Measurements from ENCODE around the gene LPIN1. TPM values are rescaled to one million over a fixed set of nuclear protein-coding genes. Genes with fewer than 3 reads are reported as not detected.

LPIN1 gene
- total and polyA plus RNA-seq, 2 donors (not counting 1 experiment from before 2014, with no cell fraction given), result 36.3 to 99.1 TPM

- CTCF ChIA-PET, result interaction anchor here (0.9 to 5.8 kb wide), 11 partner anchors 9 to 1143 kb away, joined by 3 to 56 read pairs (median 6); partner anchors contain the start of gene TRIB2
- Histone ChIP-seq H3K27ac (ENCODE audit: low read length in 2 of 2) (no peak overlapping the region), H3K4me1 (ENCODE audit: control insufficient read depth in 2 of 2, insufficient read depth in 2 of 2, low read length in 2 of 2) (peaks cover 65 to 73% of the 10 kb centered on the region in 2 donors), H3K27me3 (replicated peaks in 1 of 4; ENCODE audit: control extremely low read depth in 1 of 4, control insufficient read depth in 3 of 4, insufficient read depth in 4 of 4, low read length in 3 of 4) (no peaks in the 10 kb centered on the region), H2AFZ (ENCODE audit: insufficient read depth, low read depth, low read length, poor library complexity, severe bottlenecking) (no peak overlapping the region), H3K4me2 (replicated peaks; ENCODE audit: low read depth, low read length, poor library complexity, severe bottlenecking) (peak overlapping the region; percentile 68), H3K36me3 (replicated peaks in 1 of 2; ENCODE audit: control extremely low read depth in 1 of 2, control insufficient read depth in 1 of 2, extremely low read depth in 1 of 2, insufficient read depth in 2 of 2, low read length in 1 of 2) (no peaks in the 10 kb centered on the region), H3K9ac (ENCODE audit: low read length) (no peak overlapping the region), H4K20me1 (ENCODE audit: control insufficient read depth, insufficient read depth, low read length, poor library complexity, severe bottlenecking) (no peaks in the 10 kb centered on the region), H3K79me2 (ENCODE audit: control insufficient read depth, insufficient read depth, low read length) (no peaks in the 10 kb centered on the region), H3K9me3 (ENCODE audit: control extremely low read depth in 1 of 3, control insufficient read depth in 2 of 3, insufficient read depth in 1 of 3, low read length in 2 of 3) (peaks cover 0 to 13% (median 0%) of the 10 kb centered on the region in 3 donors), H3K4me3 (ENCODE audit: control extremely low read depth in 1 of 5, extremely low read depth in 1 of 5, insufficient read depth in 1 of 5, low read depth in 2 of 5, low read length in 4 of 5) (peak overlapping the region in 1 of 5 experiments; percentile 27)
- no peak for ATAC-seq (ENCODE audit: low read depth)
- POLR2A ChIA-PET, result no interaction called here
- Mint-ChIP-seq H3K4me1 (peaks cover 78% of the 10 kb centered on the region), H3K27me3 (no peaks in the 10 kb centered on the region), H3K27ac (peak overlapping the region; percentile 62), H3K9me3 (ENCODE audit: insufficient read depth) (no peaks in the 10 kb centered on the region), H3K4me3 (peak overlapping the region; percentile 56)
- TF ChIP-seq CTCF (IDR thresholded peaks at IDR 0.05), result no peak
- no peak for TF ChIP-seq EZH2 (IDR thresholded peaks at IDR 0.05; ENCODE audit: borderline replicate concordance, insufficient read depth, low read depth, low read length, poor library complexity, severe bottlenecking)
- WGBS (ENCODE audit: insufficient coverage), result 82% methylated on average over 6 of the region's 8 CpGs
- no peak for DNase-seq
- intact Hi-C loops (cut with micrococcal nuclease), result loop anchor here (5.0 to 10.0 kb wide), 2 partner anchors 183 to 700 kb away; no protein-coding TSS in a partner anchor
Measured at GRCh38 chr2:11864724-11865123, 118.3 kb downstream of the LPIN1 start.

- ATAC-seq (ENCODE audit: low read depth), result no peak
Measured at GRCh38 chr2:11865378-11865777, 118.9 kb downstream of the LPIN1 start.

More at GRCh38 chr2:11865378-11865777, 118.9 kb downstream of the LPIN1 start:
- no peaks in the 10 kb centered on the region for H3K27me3 Mint-ChIP-seq
- H3K4me1 ChIP-seq (ENCODE audit: control insufficient read depth in 2 of 2, insufficient read depth in 2 of 2, low read length in 2 of 2), result peaks cover 64 to 71% of the 10 kb centered on the region in 2 donors
- H3K9me3 Mint-ChIP-seq (ENCODE audit: insufficient read depth), result no peaks in the 10 kb centered on the region
- no peaks in the 10 kb centered on the region for H4K20me1 ChIP-seq (ENCODE audit: control insufficient read depth, insufficient read depth, low read length, poor library complexity, severe bottlenecking)
- H3K27me3 ChIP-seq (replicated peaks in 1 of 4; ENCODE audit: control extremely low read depth in 1 of 4, control insufficient read depth in 3 of 4, insufficient read depth in 4 of 4, low read length in 3 of 4), result no peaks in the 10 kb centered on the region
- H3K4me2 ChIP-seq (replicated peaks; ENCODE audit: low read depth, low read length, poor library complexity, severe bottlenecking), result peak overlapping the region; percentile 68
- H3K9me3 ChIP-seq (ENCODE audit: control extremely low read depth in 1 of 3, control insufficient read depth in 2 of 3, insufficient read depth in 1 of 3, low read length in 2 of 3), result peaks cover 0 to 6% (median 0%) of the 10 kb centered on the region in 3 donors
- no peak overlapping the region for H3K9ac ChIP-seq (ENCODE audit: low read length)
- intact Hi-C loops (cut with micrococcal nuclease), result loop anchor here (10.0 kb wide), 1 partner anchor 699 kb away; no protein-coding TSS in a partner anchor
- H3K79me2 ChIP-seq (ENCODE audit: control insufficient read depth, insufficient read depth, low read length), result no peaks in the 10 kb centered on the region
- H3K27ac Mint-ChIP-seq, result peak overlapping the region; percentile 62
- peak overlapping the region; percentile 56 for H3K4me3 Mint-ChIP-seq
- H2AFZ ChIP-seq (ENCODE audit: insufficient read depth, low read depth, low read length, poor library complexity, severe bottlenecking), result peak overlapping the region; percentile 35
- DNase-seq, result peak; percentile 71
- peak overlapping the region in 1 of 2 donors; percentile 56 for H3K27ac ChIP-seq (ENCODE audit: low read length in 2 of 2)
- WGBS (ENCODE audit: insufficient coverage), result 14% methylated on average over 2 of the region's 8 CpGs
- no peaks in the 10 kb centered on the region for H3K36me3 ChIP-seq (replicated peaks in 1 of 2; ENCODE audit: control extremely low read depth in 1 of 2, control insufficient read depth in 1 of 2, extremely low read depth in 1 of 2, insufficient read depth in 2 of 2, low read length in 1 of 2)
- POLR2A ChIA-PET, result interaction anchor here (0.7 kb wide), 1 partner anchor 26 kb away, joined by 3 read pairs; no protein-coding TSS in a partner anchor
- CTCF ChIA-PET, result interaction anchor here (1.1 to 5.8 kb wide), 9 partner anchors 9 to 1142 kb away, joined by 3 to 56 read pairs (median 6); partner anchors contain the start of gene TRIB2
- peaks cover 77% of the 10 kb centered on the region for H3K4me1 Mint-ChIP-seq
- H3K4me3 ChIP-seq (ENCODE audit: control extremely low read depth in 1 of 5, extremely low read depth in 1 of 5, insufficient read depth in 1 of 5, low read depth in 2 of 5, low read length in 4 of 5), result peak overlapping the region in 1 of 5 experiments; percentile 27
- no peak for TF ChIP-seq CTCF (IDR thresholded peaks at IDR 0.05)
- TF ChIP-seq EZH2 (IDR thresholded peaks at IDR 0.05; ENCODE audit: borderline replicate concordance, insufficient read depth, low read depth, low read length, poor library complexity, severe bottlenecking), result no peak

All from B cell (primary cell).